Keratinocyte (primary cell): ENCODE data around the gene MUC5B.

Experiments used
- EZH2 ChIP-seq: IDR thresholded peaks from one replicate; pipeline ENCODE4 v1.6.1; 2012; ENCODE audit warnings: inconsistent platforms, mild to moderate bottlenecking, low read length, moderate library complexity
- TF ChIP-seq, protein P1 (sequence below), 3 experiments: IDR thresholded peaks in 1 of 3; conservative IDR thresholded peaks in 1 of 3; optimal IDR thresholded peaks in 1 of 3; 2 replicates in 2 of 3; 3 replicates in 1 of 3; pipeline versions ENCODE3 to v1.5.1; 2011; ENCODE audit warnings: low read length in 3 of 3, mild to moderate bottlenecking in 3 of 3, moderate library complexity in 2 of 3, control low read depth in 1 of 3, inconsistent platforms in 1 of 3; ENCODE audit not compliant: insufficient read depth in 2 of 3; ENCODE audit errors: extremely low read depth in 1 of 3

DNA sequence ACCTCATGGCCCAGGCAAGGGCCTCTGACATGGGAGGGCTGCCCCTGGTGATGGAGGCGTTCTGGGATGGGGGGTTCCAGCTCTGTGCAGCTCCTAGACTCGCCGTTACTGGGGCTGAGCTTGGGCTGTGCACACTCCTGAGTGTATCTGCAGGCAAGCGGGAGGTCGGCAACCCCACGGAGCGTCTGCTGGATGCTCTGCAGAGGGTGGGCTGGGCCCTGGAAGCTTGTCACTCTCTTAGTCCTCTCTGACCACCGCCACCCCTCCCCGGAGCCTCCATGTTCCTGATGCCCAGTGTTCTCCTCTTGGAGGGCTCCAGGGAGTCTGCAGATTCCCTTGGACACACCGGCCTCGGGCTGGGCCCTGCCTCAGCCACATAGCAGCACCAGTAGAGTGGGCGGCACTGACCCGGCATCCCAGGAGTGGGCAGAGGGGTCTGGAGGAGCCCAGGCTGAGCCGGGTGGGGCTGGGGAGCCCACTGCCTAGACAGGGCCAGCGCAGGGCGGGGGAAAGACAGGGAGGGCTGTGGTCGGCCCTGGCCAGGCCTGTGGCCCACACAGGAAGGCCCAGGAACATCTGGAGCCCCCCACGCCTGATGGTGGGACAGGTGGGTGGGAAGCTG lies 20.6 kb upstream of the MUC5B start:
- TF ChIP-seq, protein P1, sequence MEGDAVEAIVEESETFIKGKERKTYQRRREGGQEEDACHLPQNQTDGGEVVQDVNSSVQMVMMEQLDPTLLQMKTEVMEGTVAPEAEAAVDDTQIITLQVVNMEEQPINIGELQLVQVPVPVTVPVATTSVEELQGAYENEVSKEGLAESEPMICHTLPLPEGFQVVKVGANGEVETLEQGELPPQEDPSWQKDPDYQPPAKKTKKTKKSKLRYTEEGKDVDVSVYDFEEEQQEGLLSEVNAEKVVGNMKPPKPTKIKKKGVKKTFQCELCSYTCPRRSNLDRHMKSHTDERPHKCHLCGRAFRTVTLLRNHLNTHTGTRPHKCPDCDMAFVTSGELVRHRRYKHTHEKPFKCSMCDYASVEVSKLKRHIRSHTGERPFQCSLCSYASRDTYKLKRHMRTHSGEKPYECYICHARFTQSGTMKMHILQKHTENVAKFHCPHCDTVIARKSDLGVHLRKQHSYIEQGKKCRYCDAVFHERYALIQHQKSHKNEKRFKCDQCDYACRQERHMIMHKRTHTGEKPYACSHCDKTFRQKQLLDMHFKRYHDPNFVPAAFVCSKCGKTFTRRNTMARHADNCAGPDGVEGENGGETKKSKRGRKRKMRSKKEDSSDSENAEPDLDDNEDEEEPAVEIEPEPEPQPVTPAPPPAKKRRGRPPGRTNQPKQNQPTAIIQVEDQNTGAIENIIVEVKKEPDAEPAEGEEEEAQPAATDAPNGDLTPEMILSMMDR (optimal IDR thresholded peaks at IDR 0.05 in 1 of 3, IDR thresholded peaks at IDR 0.05 in 1 of 3, conservative IDR thresholded peaks at IDR 0.05 in 1 of 3; ENCODE audit: extremely low read depth in 1 of 3, insufficient read depth in 2 of 3, low read length in 3 of 3), result no peak
- TF ChIP-seq EZH2, result no peak
